Kidney (tissue), 14 donors: ENCODE data around the gene TNFSF10. TPM values are rescaled to one million over a fixed set of nuclear protein-coding genes. Genes with fewer than 3 reads are reported as not detected.
A peak's percentile ranks its signal among the peaks of the same experiment; 100 is the strongest.

Source experiments
- DNase-seq, 5 donors: peaks; one replicate each; pipeline ENCODE4 v3.0.0-alpha.2; 2013 to 2020
- FAIRE-seq: peaks from 2 replicates; lab custom pipeline; 2012; peaks lifted over from hg19 to GRCh38; lab: Jason Lieb, UNC
- H3K27ac ChIP-seq, 2 donors: one replicate each; pipeline ENCODE4 v1.7.0; 2013; ENCODE audit warnings: low read depth in 2 of 2, low read length in 2 of 2, inconsistent platforms in 1 of 2
- H3K27me3 ChIP-seq: one replicate; pipeline ENCODE4 v1.7.1; 2013; ENCODE audit warnings: low read length, inconsistent platforms; ENCODE audit not compliant: control insufficient read depth, insufficient read depth
- H3K36me3 ChIP-seq, 3 donors: one replicate each; pipeline versions ENCODE4 v1.7.0 to v1.7.1; 2013; ENCODE audit warnings: low read length in 3 of 3, control low read depth in 1 of 3, inconsistent platforms in 1 of 3; ENCODE audit not compliant: insufficient read depth in 3 of 3, control insufficient read depth in 2 of 3
- H3K4me1 ChIP-seq, 3 donors: one replicate each; pipeline versions ENCODE4 v1.7.0 to v1.7.1; 2013; ENCODE audit warnings: low read length in 3 of 3, inconsistent platforms in 1 of 3, low read depth in 1 of 3; ENCODE audit not compliant: control insufficient read depth in 2 of 3, insufficient read depth in 2 of 3
- H3K4me3 ChIP-seq, 3 donors: one replicate each; pipeline versions ENCODE4 v1.7.0 to v1.8.1; 2013; ENCODE audit warnings: low read length in 3 of 3, control low read depth in 1 of 3, inconsistent platforms in 1 of 3
- H3K9ac ChIP-seq, 3 donors: one replicate each; pipeline versions ENCODE4 v1.7.0 to v1.7.1; 2013; ENCODE audit warnings: low read length in 3 of 3, control low read depth in 1 of 3, inconsistent platforms in 1 of 3
- H3K9me3 ChIP-seq, 3 donors: one replicate each; pipeline versions ENCODE4 v1.7.0 to v1.7.1; 2013; ENCODE audit warnings: low read length in 3 of 3, control low read depth in 1 of 3, inconsistent platforms in 1 of 3; ENCODE audit not compliant: control insufficient read depth in 2 of 3, insufficient read depth in 1 of 3
- intact Hi-C: fragments of 100-400 bp; cut with DNase I; formaldehyde crosslinking; loops from one replicate; pipeline ENCODE4 v1.11.1; 2022
- polyA plus RNA-seq: library from polyadenylated mRNA; stranded (reverse); fragments of 350-450 nt; fragmentation: Illumina TruSeq; extraction: RNeasy Lipid Tissue Mini Kit (QIAGEN cat#74804); gene quantifications from one replicate; pipeline ENCODE4 v1.2.3, GENCODE V29; 2014; ENCODE audit warnings: low read depth, low replicate concordance; ENCODE audit not compliant: insufficient read depth
- total RNA-seq: library from RNA; stranded (reverse); fragmentation: NEBNext Ultra II Directional; extraction: Animal tissue kit (Norgen Biotek cat#: 25700); gene quantifications from one replicate; pipeline ENCODE4 v1.2.1, GENCODE V29; 2021
- TF ChIP-seq, protein P1 (sequence below): IDR thresholded peaks from 3 replicates; pipeline ENCODE4 v1.5.1; 2012; ENCODE audit warnings: mild to moderate bottlenecking, moderate library complexity, borderline replicate concordance; ENCODE audit not compliant: insufficient read depth; ENCODE audit errors: extremely low read depth
- donor health status: control.
- donor health status: control.
- donor health status: control.
- donor health status: control.
- donor health status: control.
- donor health status: DM: yes; HTN: yes; CAD: no.
- donor health status: Normal renal cell carcinoma (clear cell type).

TNFSF10 gene
- total and polyA plus RNA-seq, 2 donors from 2014 or later, result 75.4 to 277 TPM

DNA sequence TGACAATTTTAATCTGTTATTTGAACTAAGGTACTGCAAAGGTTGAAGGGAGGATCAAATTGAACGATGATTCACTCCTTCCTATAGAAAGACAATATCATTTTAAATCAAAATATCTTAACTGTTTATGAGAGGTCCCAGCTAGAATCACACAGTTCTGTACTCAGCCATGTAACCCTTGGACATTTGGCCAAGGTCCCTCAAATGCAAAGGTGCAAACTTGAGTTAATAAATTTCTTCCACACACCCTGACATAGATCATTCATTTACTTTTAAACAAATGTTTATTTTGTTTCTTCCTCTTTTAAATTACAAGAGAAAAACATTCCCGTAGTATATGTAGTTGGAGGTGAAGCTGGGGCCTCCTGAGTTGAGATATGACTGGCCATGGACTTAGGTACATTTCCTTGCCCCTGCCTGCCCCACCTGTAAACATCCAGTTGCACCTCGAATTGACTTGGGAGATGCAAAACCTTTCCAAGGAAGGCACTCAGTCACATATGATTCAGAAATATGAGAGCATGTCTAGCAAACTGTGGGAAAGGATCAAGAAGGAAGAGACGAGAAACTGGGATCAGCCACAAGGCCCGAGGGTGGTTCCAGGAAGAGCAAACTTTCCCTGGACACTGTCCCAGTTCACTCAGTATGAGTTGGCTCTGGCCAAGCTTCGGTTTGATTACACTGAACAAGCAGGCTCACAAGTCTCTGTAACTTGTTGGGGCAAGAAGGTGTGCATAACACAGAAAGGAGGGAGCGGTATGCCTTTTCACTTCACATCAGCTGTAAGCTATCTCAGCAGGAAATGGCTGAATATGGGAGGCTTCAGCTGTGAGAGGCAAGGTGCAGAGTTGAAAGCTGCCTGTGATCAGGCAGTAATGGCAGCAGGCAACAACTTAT lies 6.7 kb downstream of the TNFSF10 start:
- Histone ChIP-seq H3K9me3 (no peaks in the 10 kb centered on the region), H3K36me3 (peaks cover 0 to 37% (median 8%) of the 10 kb centered on the region in 3 donors), H3K4me1 (peaks cover 0 to 30% (median 12%) of the 10 kb centered on the region in 3 donors), H3K4me3 (peak overlapping the region in 2 of 3 donors; percentile 13 to 37), H3K27ac (peak overlapping the region; percentile 66 to 71), H3K27me3 (no peaks in the 10 kb centered on the region), H3K9ac (peak overlapping the region in 1 of 3 donors; percentile 36)
- DNase-seq, result no peak
- intact Hi-C loops, result no loop called here
- TF ChIP-seq, protein P1, sequence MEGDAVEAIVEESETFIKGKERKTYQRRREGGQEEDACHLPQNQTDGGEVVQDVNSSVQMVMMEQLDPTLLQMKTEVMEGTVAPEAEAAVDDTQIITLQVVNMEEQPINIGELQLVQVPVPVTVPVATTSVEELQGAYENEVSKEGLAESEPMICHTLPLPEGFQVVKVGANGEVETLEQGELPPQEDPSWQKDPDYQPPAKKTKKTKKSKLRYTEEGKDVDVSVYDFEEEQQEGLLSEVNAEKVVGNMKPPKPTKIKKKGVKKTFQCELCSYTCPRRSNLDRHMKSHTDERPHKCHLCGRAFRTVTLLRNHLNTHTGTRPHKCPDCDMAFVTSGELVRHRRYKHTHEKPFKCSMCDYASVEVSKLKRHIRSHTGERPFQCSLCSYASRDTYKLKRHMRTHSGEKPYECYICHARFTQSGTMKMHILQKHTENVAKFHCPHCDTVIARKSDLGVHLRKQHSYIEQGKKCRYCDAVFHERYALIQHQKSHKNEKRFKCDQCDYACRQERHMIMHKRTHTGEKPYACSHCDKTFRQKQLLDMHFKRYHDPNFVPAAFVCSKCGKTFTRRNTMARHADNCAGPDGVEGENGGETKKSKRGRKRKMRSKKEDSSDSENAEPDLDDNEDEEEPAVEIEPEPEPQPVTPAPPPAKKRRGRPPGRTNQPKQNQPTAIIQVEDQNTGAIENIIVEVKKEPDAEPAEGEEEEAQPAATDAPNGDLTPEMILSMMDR, result no peak
- FAIRE-seq, result no peak

DNA sequence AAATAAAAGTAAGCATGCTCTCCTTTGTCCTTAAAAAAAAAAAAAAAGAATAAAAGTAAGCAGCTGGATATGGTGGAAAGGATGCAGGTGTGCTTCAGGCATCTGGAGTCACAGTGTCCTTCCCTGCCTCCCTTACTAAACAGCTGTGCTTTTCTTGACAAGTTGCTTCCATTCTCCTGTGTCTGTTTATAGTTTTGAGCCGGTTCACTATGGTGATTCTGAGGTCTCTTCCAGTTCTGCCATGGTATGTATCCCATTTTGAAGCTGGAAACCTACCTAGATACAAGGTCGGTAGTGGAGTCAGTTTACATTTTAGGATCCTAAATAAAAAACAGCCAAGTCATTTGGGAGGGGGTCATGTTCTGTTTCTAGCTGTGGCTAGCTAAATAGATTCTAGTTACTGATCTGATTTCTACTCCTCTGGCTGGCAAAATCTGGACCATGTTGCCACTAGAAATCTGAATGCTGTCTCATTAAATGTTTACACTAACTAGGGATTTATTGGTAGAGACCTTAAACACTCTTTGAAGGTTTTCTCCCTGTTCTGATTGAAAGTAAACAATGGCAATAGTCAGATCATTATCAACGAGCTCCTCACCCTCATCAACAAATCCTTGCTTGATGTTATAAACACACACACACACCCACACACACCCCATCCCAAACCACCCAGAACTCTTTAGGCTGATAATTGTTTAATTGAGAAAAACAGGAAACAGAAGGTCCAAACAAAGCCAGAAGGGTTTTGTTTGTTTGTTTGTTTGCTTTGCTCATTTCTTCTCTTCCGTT lies 7.9 kb downstream of the TNFSF10 start:
- no peak overlapping the region for H3K4me3 ChIP-seq
- H3K9me3 ChIP-seq, result no peaks in the 10 kb centered on the region
- no peaks in the 10 kb centered on the region for H3K27me3 ChIP-seq
- peak overlapping the region; percentile 14 to 61 for H3K27ac ChIP-seq
- intact Hi-C loops, result no loop called here
- DNase-seq (peak in 2 of 5 donors; percentile 10 to 13), FAIRE-seq (no peak)
- peaks cover 0 to 30% (median 12%) of the 10 kb centered on the region in 3 donors for H3K4me1 ChIP-seq
- no peak overlapping the region for H3K9ac ChIP-seq
- TF ChIP-seq, protein P1, result no peak
- H3K36me3 ChIP-seq, result peaks cover 0 to 45% (median 14%) of the 10 kb centered on the region in 3 donors

DNA sequence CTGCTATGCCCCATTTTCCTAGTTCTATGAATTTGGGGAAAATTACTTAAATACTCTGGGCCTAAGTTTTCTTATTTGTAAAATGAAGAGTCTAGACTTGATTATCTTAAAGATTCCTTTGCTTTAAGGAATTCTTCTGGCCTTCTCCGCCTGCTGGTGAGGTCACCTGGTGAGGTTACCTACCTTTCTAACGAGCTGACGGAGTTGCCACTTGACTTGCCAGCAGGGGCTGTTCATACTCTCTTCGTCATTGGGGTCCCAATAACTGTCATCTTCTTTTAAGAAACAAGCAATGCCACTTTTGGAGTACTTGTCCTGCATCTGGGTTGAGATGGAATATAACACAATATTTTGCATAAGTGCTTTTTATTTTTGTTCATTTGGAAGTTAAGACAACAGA lies 8.6 kb downstream of the TNFSF10 start:
- TF ChIP-seq, protein P1, result no peak
- Histone ChIP-seq H3K27me3 (no peaks in the 10 kb centered on the region), H3K36me3 (peaks cover 0 to 48% (median 14%) of the 10 kb centered on the region in 3 donors), H3K27ac (no peak overlapping the region), H3K4me1 (peaks cover 0 to 30% (median 10%) of the 10 kb centered on the region in 3 donors), H3K4me3 (no peak overlapping the region), H3K9ac (no peak overlapping the region), H3K9me3 (no peaks in the 10 kb centered on the region)
- DNase-seq (no peak), FAIRE-seq (no peak)
- intact Hi-C loops, result no loop called here
